GM19397 (cell line): ENCODE results near the gene LDB2.

Experiments used
- ATAC-seq: cut with Tn5 transposase; IDR thresholded peaks from one replicate; pipeline ENCODE4 v1.9.1; 2021; ENCODE audit warnings: mild to moderate bottlenecking, moderate library complexity; ENCODE audit not compliant: unreplicated experiment

LDB2 gene

GRCh38 chr4:16809064-16809463, 89.4 kb downstream of the LDB2 start:
- no peak for ATAC-seq

- ATAC-seq = no peak
Observed at GRCh38 chr4:16807355-16807754, 91.1 kb downstream of the LDB2 start.

GRCh38 chr4:16804581-16804980, 93.9 kb downstream of the LDB2 start:
- no peak for ATAC-seq

GRCh38 chr4:16802044-16802443, 96.4 kb downstream of the LDB2 start:
- no peak for ATAC-seq

GRCh38 chr4:16801356-16801755, 97.1 kb downstream of the LDB2 start:
- ATAC-seq = no peak

GRCh38 chr4:16794816-16795445, 103.5 kb downstream of the LDB2 start:
- ATAC-seq = no peak

- no peak for ATAC-seq
Observed at GRCh38 chr4:16791460-16791859, 107.0 kb downstream of the LDB2 start.

- ATAC-seq = no peak
Observed at GRCh38 chr4:16790508-16790907, 107.9 kb downstream of the LDB2 start.

GRCh38 chr4:16788868-16789267, 109.6 kb downstream of the LDB2 start:
- ATAC-seq = no peak

GRCh38 chr4:16785793-16786527, 112.5 kb downstream of the LDB2 start:
- no peak for ATAC-seq

- no peak for ATAC-seq
Observed at GRCh38 chr4:16783119-16783518, 115.3 kb downstream of the LDB2 start.

- no peak for ATAC-seq
Observed at GRCh38 chr4:16779028-16779675, 119.3 kb downstream of the LDB2 start.

- ATAC-seq = no peak
Observed at GRCh38 chr4:16777726-16778125, 120.7 kb downstream of the LDB2 start.

GRCh38 chr4:16775411-16776154, 122.9 kb downstream of the LDB2 start:
- no peak for ATAC-seq

- ATAC-seq = no peak
Observed at GRCh38 chr4:16772366-16772850, 126.0 kb downstream of the LDB2 start.

GRCh38 chr4:16770710-16771285, 127.6 kb downstream of the LDB2 start:
- ATAC-seq = no peak

GRCh38 chr4:16767861-16768260, 130.6 kb downstream of the LDB2 start:
- no peak for ATAC-seq

GRCh38 chr4:16767251-16767650, 131.2 kb downstream of the LDB2 start:
- no peak for ATAC-seq

GRCh38 chr4:16765546-16765945, 132.9 kb downstream of the LDB2 start:
- no peak for ATAC-seq

GRCh38 chr4:16764622-16765021, 133.8 kb downstream of the LDB2 start:
- no peak for ATAC-seq
